K562 (cell line): ENCODE results near the gene GALR3. TPM values are rescaled to one million over a fixed set of nuclear protein-coding genes. Genes with fewer than 3 reads are reported as not detected.

Source experiments
- ATAC-seq: fragments of 200-7000 bp; cut with Tn5 transposase; 3 replicates; pipeline ENCODE4 v1.9.1; 2020; ENCODE audit warnings: moderate library complexity
- BruUV-seq: library from RNA; stranded (reverse); fragments of 400-500 nt; replicated peaks from 2 replicates; lab custom pipeline; 2021; lab: Mats Ljungman, UMichigan
- CTCF ChIA-PET: fragments of 300-600 bp; formaldehyde crosslinking; extraction: SDS; loops from one replicate; lab custom pipeline; 2021; ENCODE audit warnings: low intra/inter-chr PET ratio; lab: Yijun Ruan, JAX
- POLR2A ChIA-PET: fragments of 300-600, 350-650 bp; sonication (Branson Sonifier 250); formaldehyde crosslinking; extraction: SDS; loops from one replicate; lab custom pipeline; 2021; ENCODE audit warnings: antibody characterized with exemption, inconsistent platforms; lab: Yijun Ruan, JAX
- DNase-seq, 4 experiments: peaks; one replicate each; pipeline versions ENCODE4 v3.0.0 to v3.0.0-alpha.2; 2011 to 2018; ENCODE audit warnings: low spot score in 3 of 4, mixed read lengths in 3 of 4; ENCODE audit errors: extremely low read depth in 1 of 4
- FAIRE-seq: peaks from 2 replicates; lab custom pipeline; 2011; peaks lifted over from hg19 to GRCh38; lab: Jason Lieb, UNC
- H2AFZ ChIP-seq: 2 replicates; pipeline ENCODE4 v1.6.0; 2011; ENCODE audit warnings: low read depth, low read length, control low read depth, inconsistent platforms
- H3K27ac ChIP-seq: fragments of 200-600 bp; 3 replicates; pipeline ENCODE4 v1.8.0; 2011; ENCODE audit warnings: low read depth, mild to moderate bottlenecking, control low read depth, inconsistent platforms, low read length, moderate library complexity, mixed read lengths; ENCODE audit errors: extremely low read depth
- H3K27me3 ChIP-seq, 2 experiments: fragments of 300-600 bp in 1 of 2; 2 replicates in 1 of 2; 3 replicates in 1 of 2; pipeline versions ENCODE4 v1.6.0 to v1.8.0; 2011; ENCODE audit warnings: inconsistent platforms in 2 of 2, low read length in 2 of 2, mild to moderate bottlenecking in 1 of 2, mixed read lengths in 1 of 2, moderate library complexity in 1 of 2; ENCODE audit not compliant: control insufficient read depth in 2 of 2, insufficient read depth in 2 of 2
- H3K36me3 ChIP-seq: fragments of 300-600 bp; 3 replicates; pipeline ENCODE4 v1.8.0; 2011; ENCODE audit warnings: mild to moderate bottlenecking, low read length, inconsistent platforms; ENCODE audit not compliant: control insufficient read depth, insufficient read depth
- H3K4me1 ChIP-seq, 2 experiments: fragments of 200-600 bp in 1 of 2; replicated peaks in 1 of 2; 2 replicates in 1 of 2; 3 replicates in 1 of 2; pipeline versions ENCODE4 v1.5.1 to v1.8.0; 2011; ENCODE audit warnings: inconsistent platforms in 2 of 2, low read length in 2 of 2, mild to moderate bottlenecking in 1 of 2, mixed read lengths in 1 of 2, moderate library complexity in 1 of 2; ENCODE audit not compliant: control insufficient read depth in 2 of 2, insufficient read depth in 2 of 2
- H3K4me2 ChIP-seq: 2 replicates; pipeline ENCODE4 v1.6.1; 2011; ENCODE audit warnings: low read length, control low read depth, inconsistent platforms, mixed read lengths; ENCODE audit not compliant: insufficient read depth
- H3K4me3 ChIP-seq: fragments of 200-600 bp; sonication (generic), shearing (Covaris generic); 2 replicates; pipeline ENCODE4 v1.5.1; 2016; ENCODE audit warnings: control low read depth, inconsistent platforms
- H3K79me2 ChIP-seq: fragments of 200-600 bp; 3 replicates; pipeline ENCODE4 v1.8.0; 2011; ENCODE audit warnings: low read length, inconsistent platforms; ENCODE audit not compliant: control insufficient read depth, insufficient read depth
- H3K9ac ChIP-seq, 2 experiments: 2 replicates each; pipeline versions ENCODE4 v1.6.0 to v1.6.1; 2011; ENCODE audit warnings: low read depth in 2 of 2, low read length in 2 of 2, control low read depth in 1 of 2, inconsistent platforms in 1 of 2, mild to moderate bottlenecking in 1 of 2, mixed read lengths in 1 of 2; ENCODE audit not compliant: insufficient read depth in 1 of 2
- H3K9me1 ChIP-seq: one replicate; pipeline ENCODE4 v1.6.0; 2011; ENCODE audit warnings: inconsistent platforms, mild to moderate bottlenecking, low read length, moderate library complexity; ENCODE audit not compliant: control insufficient read depth, insufficient read depth
- H3K9me3 ChIP-seq: replicated peaks from 2 replicates; pipeline ENCODE4 v1.5.1; 2011; ENCODE audit warnings: low read depth, low read length, inconsistent platforms; ENCODE audit not compliant: control insufficient read depth, insufficient read depth
- H4K20me1 ChIP-seq: replicated peaks from 2 replicates; pipeline ENCODE4 v1.6.1; 2011; ENCODE audit warnings: low read length, inconsistent platforms, mixed read lengths; ENCODE audit not compliant: control insufficient read depth, insufficient read depth
- POLR2G ChIP-seq: fragments of 200-400 bp; formaldehyde crosslinking; IDR thresholded peaks from 2 replicates; pipeline ENCODE4 v1.6.1; 2017; ENCODE audit warnings: low read depth, mild to moderate bottlenecking, antibody characterized with exemption, low read length, moderate library complexity
- ZBTB33 ChIP-seq: sonication (generic); formaldehyde crosslinking; IDR thresholded peaks from 2 replicates; pipeline ENCODE4 v1.8.1; 2023; ENCODE audit warnings: mild to moderate bottlenecking, missing genetic modification reagents
- ZNF140 ChIP-seq: fragments of 250-450 bp; sonication (Bioruptor Pico); IDR thresholded peaks from 2 replicates; pipeline ENCODE4 v1.8.0; 2021; ENCODE audit warnings: moderate library complexity, mild to moderate bottlenecking, inconsistent platforms
- WGBS: fragments of 100-300 bp; shearing (Covaris generic); methylation state at CpG from one replicate; pipeline ENCODE4 v1.1.6; 2016; ENCODE audit warnings: low coverage, mixed read lengths; ENCODE audit not compliant: insufficient coverage; ENCODE audit errors: missing lambda C conversion rate; 5-methylcytosine and 5-hydroxymethylcytosine counted together
- in situ Hi-C: fragments of 300-500 bp; cut with MboI; formaldehyde crosslinking; loops from 4 replicates; pipeline ENCODE4 v1.15.0; 2018; ENCODE audit warnings: inconsistent platforms, mixed read lengths
- intact Hi-C: fragments of 100-400 bp; cut with micrococcal nuclease; formaldehyde crosslinking; loops from 2 replicates; pipeline ENCODE4 v1.14.2; 2022
- polyA plus RNA-seq, 8 experiments: library from polyadenylated mRNA; depleted of rRNA in 4 of 8; stranded (reverse) in 5 of 8; unstranded in 3 of 8; fragments of >200 nt; fragmentation: Nextera tagmentation in 2 of 8; fragmentation: Illumina TruSeq in 1 of 8; extraction: Ambion mirVana in 2 of 8; extraction: Trizol in 1 of 8; gene quantifications; 2 replicates each; pipeline versions ENCODE4 v1.2.1 to v1.2.3, GENCODE V29; 2011 to 2014; ENCODE audit warnings: inconsistent platforms in 1 of 8, missing spikeins in 1 of 8
- total RNA-seq, 7 experiments: library from RNA; depleted of rRNA in 6 of 7; stranded (reverse); fragments of >200 nt in 6 of 7; fragmentation: Illumina TruSeq in 2 of 7; extraction: Trizol in 2 of 7; gene quantifications; 2 replicates each; pipeline versions ENCODE4 v1.2.1 to v1.2.3, GENCODE V29; 2011 to 2021; ENCODE audit warnings: low replicate concordance in 1 of 7

The GALR3 gene
- total and polyA plus RNA-seq, 9 of the 15 experiments (the other 6 are each of a cell fraction or from before 2014, with no cell fraction given), result 0.13 TPM; not detected in 8

- FAIRE-seq (no peak), ATAC-seq (no peak), DNase-seq (no peak)
- H3K27me3 ChIP-seq, result no peaks in the 10 kb centered on the region
- intact Hi-C loops (no loop called here), in situ Hi-C loops (no loop called here)
- H3K36me3 ChIP-seq, result 0 out of 3 replicates have a peak, but pooled peaks cover 7% of the 10 kb centered on the region
- no peaks in the 10 kb centered on the region for H3K9me3 ChIP-seq
- H3K4me1 ChIP-seq, result peaks cover 0 to 8% of the 10 kb centered on the region in 2 experiments; a peak in 3 of 5 replicates
- H3K79me2 ChIP-seq, result no peaks in the 10 kb centered on the region
- TF ChIP-seq POLR2G, result peak; percentile 47
- peak; percentile 10; the same call in 1 of the 2 replicates for TF ChIP-seq ZBTB33
- no peak for TF ChIP-seq ZNF140 (CRISPR knock-in tag)
- ChIA-PET CTCF (no interaction called here), POLR2A (interaction anchor here (0.6 kb wide), 1 partner anchor 10 kb away, joined by 5 read pairs; no protein-coding TSS in a partner anchor)
- 96% methylated on average over 32 of the region's 135 CpGs for WGBS
- no TSS peak for BruUV-seq
- H3K4me2 ChIP-seq, result no peak overlapping the region
- no peak overlapping the region for H3K9ac ChIP-seq
- H3K27ac ChIP-seq, result no peak overlapping the region
- no peaks in the 10 kb centered on the region for H4K20me1 ChIP-seq
- no peak overlapping the region for H2AFZ ChIP-seq
- H3K9me1 ChIP-seq, result no peaks in the 10 kb centered on the region
- H3K4me3 ChIP-seq, result no peak overlapping the region
These were observed 1.8 kb downstream of the GALR3 start for GRCh38 chr22:37824674-37825641.
